Tibial nerve (tissue), 4 donors: ENCODE measurements around the gene ZNF133.

Experiments
- CTCF ChIP-seq, 5 experiments: fragments of 200-600 bp in 3 of 5; fragments of 450-650 bp in 2 of 5; sonication (generic) in 3 of 5; IDR thresholded peaks; one replicate each; pipeline ENCODE4 v1.5.1; 2016 to 2019; ENCODE audit warnings: antibody characterized with exemption in 5 of 5, mild to moderate bottlenecking in 3 of 5, moderate library complexity in 2 of 5
- EP300 ChIP-seq, 2 donors: sonication (generic); formaldehyde crosslinking; IDR thresholded peaks; one replicate each; pipeline ENCODE4 v1.6.1; 2017; ENCODE audit warnings: antibody characterized with exemption in 2 of 2, mild to moderate bottlenecking in 1 of 2
- POLR2A ChIP-seq, 2 donors: fragments of 450-650 bp; IDR thresholded peaks; one replicate each; pipeline ENCODE4 v1.6.1; 2017; ENCODE audit warnings: antibody characterized with exemption in 2 of 2, mild to moderate bottlenecking in 2 of 2, moderate library complexity in 2 of 2

DNA sequence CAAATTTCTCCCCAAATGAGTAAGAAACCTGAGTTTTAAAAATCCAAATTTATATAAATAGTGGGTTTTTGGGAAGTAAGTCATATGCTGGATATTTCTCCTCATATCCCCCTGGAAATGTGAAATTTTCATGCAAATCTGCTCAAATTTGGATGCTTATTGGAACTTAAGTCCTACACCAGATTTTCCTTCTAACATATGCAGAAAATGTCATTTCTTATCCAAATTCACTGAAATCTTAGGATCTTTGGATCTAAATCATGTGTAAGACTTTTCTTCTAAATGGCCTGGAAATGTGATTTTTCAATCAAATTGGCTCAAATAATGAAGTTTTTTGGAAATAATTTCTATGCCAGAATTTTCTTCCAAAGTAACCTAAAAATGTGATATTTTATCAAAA, 33.0 kb downstream of the ZNF133 start:
- no peak for TF ChIP-seq CTCF (IDR thresholded peaks at IDR 0.05)
- no peak for TF ChIP-seq POLR2A (IDR thresholded peaks at IDR 0.05)
- no peak for TF ChIP-seq EP300 (IDR thresholded peaks at IDR 0.05)
